ENCODE measurements around the gene MS4A4E.
"Not testable (repeated sequence)": the region's sequence is repeated elsewhere in the genome, so short reads cannot be mapped to it uniquely, and the experiment has no call there.

MS4A4E gene

DNA sequence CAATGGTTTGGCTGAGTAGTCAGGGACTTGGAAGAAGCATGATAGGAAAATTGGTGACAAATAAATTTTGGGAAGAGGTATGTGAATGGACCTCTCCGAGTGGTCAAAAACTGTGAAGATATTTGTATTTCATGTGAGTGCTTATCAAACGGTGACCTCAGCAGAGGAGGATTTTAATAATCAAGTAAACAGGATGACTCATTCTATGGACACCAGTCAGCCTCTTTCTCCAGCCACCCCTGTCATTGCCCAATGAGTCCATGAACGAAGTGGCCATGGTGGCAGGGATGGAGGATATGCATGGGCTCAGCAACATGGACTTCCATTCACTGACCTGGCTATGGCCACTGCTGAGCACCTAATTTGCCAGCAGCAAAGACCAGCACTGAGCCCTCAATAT, 21.2 kb downstream of the MS4A4E start:
- no peak for DNase-seq (ENCODE audit: low read depth in 3 of 3)

DNA sequence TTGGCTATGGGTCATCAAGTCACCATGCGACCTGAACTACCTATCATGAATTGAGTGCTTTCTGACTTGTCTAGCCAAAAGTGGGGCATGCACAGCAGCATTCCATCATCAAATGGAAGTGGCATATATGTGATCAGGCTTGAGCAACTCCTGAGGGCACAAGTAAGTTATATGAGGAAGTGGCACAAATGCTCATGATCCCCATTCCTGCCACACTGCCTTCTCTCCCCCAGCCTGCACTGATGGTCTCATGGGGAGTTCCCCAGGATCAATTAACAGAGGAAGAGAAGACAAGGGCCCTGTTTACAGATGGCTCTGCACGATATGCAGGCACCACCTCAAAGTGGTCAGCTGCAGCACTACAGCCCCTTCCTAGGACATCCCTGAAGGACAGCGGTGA, 21.8 kb downstream of the MS4A4E start:
- no peak for DNase-seq (ENCODE audit: low read depth in 3 of 3)

DNA sequence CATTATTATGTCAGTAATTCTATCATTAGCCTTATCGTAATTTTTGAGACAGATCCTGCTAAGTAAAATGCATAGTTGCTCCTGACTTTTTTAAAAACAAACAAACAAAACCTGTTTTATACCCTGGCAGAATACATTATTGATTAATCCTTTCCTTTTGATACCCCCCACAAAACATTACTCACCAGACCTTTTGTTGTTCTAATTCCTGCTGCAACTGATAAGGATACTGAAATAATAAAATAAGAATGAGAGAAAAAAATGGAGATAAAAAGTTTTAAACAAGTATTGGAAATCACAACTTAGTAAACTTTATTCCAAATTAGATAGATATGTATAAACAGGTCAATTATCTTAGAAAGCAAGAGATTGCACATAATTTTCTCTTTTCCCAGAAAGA, 28.6 kb downstream of the MS4A4E start:
- DNase-seq (ENCODE audit: low read depth in 3 of 3), result no peak

DNA sequence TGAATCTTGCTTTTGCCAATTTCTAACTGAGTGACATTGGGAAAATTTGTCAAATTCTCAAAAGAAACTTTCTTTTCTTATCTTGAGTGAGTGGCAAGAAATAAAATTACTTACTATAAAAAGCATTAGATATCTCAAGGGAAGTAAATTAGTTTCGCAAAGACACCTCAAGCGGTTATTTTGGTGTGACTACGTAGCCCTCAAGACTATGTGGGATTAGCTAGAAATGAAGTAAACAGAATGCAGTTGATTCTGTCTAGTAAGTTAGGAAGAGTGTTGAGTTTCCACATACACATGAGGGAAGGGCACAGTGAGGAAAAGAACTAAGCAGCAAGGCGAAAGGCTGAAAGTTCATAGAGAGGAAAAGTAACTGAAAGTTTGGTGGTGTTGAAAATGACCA, 31.7 kb downstream of the MS4A4E start:
- no peak for DNase-seq (ENCODE audit: low read depth in 3 of 3)

DNA sequence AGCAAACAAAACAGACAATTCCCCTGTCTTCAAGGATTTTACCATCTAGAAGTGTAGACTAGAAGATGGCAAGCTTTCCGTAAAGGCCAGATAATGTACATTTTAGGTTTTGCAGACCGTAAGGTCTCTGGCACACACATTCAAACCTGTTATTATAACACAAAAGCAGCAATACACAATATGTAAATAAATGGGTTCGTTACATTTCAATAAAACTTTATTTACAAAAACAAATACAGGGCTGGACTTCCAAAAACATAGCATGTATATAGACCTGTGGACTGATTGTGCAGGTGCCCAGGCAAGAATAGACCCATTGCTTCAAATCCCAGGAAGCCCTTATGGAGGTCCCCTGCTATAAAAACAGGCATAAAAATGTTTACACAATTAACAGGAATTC, 33.0 kb downstream of the MS4A4E start:
- no peak for DNase-seq (ENCODE audit: low read depth in 3 of 3)

DNA sequence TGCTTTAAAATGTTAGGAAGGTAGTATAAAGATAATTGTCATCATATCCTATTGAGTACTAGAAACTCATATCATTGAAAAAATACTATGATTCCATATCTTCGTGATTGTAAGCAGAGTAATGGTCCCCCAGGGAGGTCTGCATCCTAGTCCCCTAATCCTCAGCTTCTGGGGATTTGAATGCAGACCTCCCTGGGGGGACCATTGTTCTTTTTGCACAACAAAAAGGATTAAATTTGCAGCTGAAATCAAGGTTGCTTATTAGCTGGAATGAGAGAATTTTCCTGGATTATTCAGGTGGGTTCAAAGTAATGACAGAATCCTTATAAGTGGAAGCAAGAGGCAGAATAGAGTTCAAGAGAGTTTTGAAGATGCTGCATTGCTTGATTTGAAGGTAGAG, 34.0 kb downstream of the MS4A4E start:
- DNase-seq (ENCODE audit: low read depth in 3 of 3), result no peak

DNA sequence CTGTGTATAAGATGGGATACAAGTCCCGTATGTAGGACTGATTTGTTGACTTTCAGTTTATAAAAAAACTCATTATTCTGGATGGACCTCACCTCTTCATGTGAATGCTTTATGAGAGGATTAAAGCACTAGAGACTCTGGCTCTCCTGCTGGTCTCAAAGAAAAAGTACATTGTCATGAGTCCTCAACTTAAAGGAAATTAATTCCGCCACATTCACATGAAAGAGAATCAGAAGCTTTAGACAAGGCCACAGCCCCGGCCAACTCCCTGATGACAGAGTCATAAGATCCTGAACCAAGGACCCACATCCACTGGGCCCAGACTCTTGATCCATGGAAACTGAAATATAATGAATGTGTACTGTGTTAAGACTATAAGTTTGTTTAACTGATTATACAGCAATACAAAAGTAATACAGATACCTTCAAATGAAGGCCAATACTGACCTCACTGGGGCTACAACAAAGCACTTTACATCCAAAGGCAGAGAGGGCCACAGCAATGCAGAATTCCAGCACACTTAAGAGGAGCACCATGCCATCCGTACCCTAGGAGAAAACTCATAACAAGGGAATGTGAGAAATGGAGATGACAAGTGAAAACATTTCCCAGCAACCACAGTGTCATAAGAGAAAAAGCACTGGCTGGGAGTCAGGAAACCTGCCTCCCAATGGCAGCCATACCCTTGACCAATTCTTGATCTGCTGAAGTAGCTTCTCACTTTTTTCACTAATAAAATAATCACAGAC, 34.6 kb downstream of the MS4A4E start:
- no peak for DNase-seq (ENCODE audit: low read depth in 3 of 3)

DNA sequence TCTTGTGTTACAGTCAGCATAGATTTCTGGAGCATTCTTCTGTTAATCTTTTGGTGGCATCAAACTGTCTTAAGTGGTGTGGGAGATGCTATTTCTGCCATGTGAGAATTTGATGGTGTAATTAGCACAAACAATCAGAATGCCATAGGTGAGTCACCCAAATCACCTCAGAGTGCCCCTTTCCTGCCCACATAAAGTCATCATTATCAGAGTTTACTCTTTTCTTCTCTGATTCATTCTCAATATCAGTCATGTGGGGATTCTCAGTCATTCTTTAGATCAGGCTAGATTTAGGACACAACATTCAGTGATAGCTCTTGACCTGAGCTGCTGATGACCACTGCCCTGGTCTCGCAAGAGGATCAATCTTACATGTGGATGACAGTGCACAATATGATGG, 36.3 kb downstream of the MS4A4E start:
- no peak for DNase-seq (ENCODE audit: low read depth in 3 of 3)

DNA sequence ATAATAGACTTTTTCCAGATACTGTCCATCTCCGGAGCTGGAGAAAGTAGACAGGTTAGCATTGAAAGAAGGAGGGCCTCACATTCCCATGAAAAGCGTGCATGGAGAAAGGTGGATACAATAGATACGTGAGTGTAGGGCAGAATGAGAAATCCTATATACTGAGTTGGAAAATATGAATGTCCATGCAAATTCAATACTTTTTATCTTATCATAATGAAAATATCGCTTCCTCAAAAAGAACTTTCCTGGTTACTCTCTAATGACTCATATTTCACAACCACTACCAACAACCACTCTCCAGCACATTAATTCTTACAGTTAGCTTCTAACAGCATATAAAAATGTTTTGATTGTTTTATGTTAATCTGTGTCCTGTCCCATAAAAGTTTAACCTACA, 38.0 kb downstream of the MS4A4E start:
- no peak for DNase-seq (ENCODE audit: low read depth in 3 of 3)

DNA sequence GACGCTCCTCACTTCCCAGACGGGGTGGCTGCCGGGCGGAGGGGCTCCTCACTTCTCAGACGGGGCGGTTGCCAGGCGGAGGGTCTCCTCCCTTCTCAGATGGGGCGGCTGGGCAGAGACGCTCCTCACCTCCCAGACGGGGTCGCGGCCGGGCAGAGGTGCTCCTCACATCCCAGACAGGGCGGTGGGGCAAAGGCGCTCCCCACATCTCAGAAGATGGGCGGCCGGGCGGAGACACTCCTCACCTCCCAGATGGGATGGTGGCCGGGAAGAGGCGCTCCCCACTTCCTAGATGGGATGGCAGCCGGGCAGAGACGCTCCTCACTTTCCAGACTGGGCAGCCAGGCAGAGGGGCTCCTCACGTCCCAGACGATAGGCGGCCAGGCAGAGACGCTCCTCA, 41.6 kb downstream of the MS4A4E start:
- not testable (repeated sequence) for DNase-seq (ENCODE audit: low read depth in 3 of 3)

DNA sequence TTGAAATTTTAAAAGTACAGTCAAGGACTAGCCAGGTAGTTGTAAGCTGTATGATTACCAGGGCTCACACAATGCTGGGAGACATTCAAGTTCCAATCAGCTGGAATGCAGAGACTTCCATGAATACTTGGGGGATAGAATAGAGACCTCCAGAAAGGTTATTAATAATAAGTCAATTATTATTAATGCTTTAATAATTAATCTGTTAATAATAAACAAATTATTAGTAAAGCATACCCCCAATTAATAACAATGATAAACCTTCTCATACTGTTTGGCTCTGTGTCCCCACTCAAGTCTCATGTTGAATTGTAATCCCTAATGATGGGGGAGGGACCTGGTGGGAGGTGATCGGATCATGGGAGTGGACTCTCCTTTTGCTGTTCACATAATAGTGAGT, 45.5 kb downstream of the MS4A4E start:
- no peak for DNase-seq (ENCODE audit: low read depth in 3 of 3)

DNA sequence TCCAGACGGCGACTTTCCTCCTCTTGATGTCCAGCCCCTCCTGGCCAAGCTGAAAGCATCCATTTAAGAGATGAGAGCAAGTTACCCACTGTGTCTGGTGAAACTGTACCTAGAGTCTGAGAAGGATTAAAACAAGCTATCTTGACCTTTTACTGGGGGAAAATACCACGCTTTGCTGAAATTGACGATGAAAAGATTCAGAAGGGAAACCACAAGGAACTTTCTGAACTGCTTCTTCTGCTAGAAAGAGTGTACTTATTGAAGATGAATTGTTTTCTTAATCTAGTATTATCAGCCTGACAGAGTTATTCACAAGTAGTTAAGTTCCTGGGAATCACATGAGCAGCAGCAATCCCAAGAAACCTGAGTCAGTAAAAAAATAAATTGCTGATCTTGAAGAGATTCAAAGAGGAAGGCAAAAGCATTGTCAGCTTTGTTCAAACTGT, 47.0 kb downstream of the MS4A4E start:
- no peak for DNase-seq (ENCODE audit: low read depth in 3 of 3)

DNA sequence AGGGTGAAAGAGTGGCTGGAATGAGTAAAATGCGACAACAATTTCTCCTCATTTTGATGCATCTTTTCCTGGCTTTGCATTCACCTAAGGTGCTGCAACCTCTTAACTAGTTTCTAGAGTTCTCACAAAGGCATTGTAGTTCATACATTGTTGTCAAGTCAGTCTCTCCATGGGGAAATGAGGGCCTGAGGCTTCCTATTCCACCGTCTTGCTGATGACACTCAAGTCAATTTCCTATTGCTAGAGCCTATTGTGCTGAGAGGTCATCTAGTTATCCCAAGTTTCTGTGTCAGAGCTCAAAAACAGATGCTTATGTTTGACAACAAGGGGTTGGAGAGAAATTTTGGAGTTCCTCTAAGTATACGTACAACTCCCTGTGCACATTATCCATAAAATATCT, 48.4 kb downstream of the MS4A4E start:
- no peak for DNase-seq (ENCODE audit: low read depth in 3 of 3)

DNA sequence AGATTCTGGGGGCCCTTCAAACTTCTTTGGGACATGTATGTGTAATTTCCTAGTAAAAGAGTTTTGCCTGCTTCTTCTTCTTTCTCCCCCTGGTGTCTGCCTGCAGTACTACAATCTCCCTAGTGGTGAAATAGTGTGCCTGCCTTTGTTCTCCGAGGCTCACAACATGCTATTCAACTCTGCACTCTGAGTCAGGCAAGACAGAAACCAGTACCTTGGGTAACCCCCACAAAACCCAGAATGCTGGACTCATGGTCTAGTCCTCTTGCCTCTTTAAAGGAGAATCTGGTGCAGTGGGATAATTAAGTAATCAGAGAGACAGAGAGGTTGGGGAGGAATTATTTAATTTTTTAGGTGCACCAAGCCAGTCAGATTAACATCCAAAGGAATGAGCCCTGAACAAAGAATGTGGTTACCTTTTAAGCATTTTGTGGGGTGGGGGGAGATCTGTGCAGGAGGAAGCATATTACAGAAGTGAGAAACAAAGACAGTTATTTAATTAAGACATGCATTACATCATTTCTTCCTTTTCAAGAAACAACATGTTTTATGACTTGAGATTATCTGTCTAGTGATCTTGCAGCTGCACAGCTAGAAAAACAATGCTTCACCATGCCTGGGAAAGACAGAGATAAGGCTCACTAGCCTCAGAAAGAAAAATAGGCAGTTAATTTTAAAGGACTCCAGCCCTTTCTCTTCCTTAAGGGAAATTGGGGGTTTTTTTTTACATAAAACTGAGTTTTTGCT, 49.1 kb downstream of the MS4A4E start:
- peak; percentile 3 to 23 (median 10) for DNase-seq (ENCODE audit: low read depth in 3 of 3)

DNA sequence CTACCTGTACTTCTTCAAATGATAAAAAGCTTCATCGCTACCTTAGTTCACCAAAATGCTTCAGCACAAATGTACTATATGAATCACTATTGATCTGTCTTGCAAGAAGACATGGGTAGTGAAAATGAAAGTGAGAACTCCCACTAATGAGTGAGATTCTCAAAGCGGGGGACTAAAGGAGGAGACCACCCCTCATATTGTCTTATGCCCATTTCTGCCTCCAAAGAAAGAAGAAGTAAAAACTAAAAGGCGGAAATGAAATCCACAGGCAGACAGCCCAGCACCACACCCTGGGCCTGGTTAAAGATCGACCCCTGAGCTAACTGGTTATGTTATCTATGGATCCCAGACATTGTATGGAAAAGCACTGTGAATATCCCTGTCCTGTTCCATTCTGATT, 50.4 kb downstream of the MS4A4E start:
- DNase-seq (ENCODE audit: low read depth in 3 of 3), result not testable (repeated sequence)

DNA sequence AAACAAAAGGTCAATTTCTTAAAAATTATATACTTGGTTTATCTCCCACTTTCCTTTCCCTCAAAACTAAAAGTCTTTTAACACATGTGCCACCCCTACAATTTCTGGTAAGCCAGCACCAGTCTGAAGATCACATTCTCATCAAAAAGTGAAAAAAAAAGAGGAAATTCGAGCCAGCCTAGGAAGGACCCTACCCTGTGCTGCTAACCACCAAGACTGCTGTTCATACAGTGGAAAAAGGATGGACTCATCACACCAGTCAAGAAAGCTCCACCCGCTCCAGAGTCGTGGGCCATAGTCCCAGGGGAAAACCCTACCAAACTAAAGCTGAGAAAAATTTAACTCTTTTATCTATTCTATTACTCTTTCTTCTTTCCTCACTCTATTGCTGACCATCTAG, 54.5 kb downstream of the MS4A4E start:
- DNase-seq (ENCODE audit: low read depth in 3 of 3), result not testable (repeated sequence)

DNA sequence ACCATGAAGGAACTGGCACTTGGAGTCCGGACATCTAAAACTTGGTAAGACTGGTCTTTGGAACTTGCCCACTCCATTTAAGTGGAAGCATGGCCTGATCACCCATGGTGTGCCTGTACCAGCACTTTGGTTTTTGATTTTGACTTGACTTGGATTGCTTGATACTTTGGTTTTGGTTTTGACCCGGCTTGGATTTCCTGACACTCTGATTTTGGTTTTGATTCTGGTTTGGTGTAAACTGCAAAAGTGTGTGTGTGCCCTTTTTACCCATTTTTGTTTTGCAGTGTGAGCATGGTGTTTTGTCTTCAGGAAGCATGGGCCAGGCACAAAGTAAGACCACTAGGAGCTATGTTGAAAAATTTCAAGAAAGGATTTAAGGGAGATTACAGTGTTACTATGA, 56.8 kb downstream of the MS4A4E start:
- not testable (repeated sequence) for DNase-seq (ENCODE audit: low read depth in 3 of 3)

DNA sequence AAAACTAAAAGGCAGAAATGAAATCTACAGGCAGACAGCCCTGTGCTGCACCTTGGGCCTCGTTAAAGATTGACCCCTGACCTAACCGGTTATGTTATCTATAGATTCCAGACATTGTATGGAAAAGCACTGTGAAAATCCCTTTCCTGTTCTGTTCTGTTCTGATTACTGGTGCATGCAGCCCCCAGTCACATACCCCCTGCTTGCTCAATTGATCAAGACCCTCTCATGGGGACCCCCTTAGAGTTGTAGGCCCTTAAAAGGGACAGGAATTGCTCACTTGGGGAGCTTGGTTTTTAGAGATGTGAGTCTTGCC, 57.5 kb downstream of the MS4A4E start:
- DNase-seq (ENCODE audit: low read depth in 3 of 3), result not testable (repeated sequence)

DNA sequence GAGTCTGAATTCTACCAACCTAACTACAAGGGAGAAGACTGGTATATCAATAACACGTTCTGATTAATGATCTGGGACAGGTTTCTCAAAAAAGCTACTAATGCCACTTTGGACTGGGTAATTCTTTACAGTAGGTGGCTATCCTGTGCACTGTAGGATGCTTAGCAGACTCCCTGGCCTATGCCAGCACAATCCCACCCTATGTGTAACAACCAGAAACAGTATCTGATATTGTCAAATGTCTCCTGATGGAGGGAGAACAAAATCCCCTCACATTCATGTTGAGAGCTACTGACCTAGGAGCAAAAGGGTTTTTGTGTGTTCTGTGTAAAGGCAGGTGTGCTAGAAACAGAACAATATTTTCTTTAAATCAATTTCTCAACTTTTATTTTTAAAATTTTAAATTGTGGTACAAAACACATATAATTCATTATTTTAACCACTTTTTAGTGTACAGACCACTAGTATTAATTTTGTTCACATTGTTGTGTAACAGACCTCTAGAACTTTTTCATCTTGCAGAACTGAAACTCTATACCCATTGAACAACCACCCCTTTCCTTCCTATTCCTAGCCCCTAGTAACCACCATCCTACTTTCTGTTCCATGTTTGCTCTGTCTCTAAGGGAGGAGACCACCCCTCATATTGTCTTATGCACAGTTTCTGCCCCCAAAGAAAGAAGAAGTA, 58.0 kb downstream of the MS4A4E start:
- DNase-seq (ENCODE audit: low read depth in 3 of 3), result no peak

DNA sequence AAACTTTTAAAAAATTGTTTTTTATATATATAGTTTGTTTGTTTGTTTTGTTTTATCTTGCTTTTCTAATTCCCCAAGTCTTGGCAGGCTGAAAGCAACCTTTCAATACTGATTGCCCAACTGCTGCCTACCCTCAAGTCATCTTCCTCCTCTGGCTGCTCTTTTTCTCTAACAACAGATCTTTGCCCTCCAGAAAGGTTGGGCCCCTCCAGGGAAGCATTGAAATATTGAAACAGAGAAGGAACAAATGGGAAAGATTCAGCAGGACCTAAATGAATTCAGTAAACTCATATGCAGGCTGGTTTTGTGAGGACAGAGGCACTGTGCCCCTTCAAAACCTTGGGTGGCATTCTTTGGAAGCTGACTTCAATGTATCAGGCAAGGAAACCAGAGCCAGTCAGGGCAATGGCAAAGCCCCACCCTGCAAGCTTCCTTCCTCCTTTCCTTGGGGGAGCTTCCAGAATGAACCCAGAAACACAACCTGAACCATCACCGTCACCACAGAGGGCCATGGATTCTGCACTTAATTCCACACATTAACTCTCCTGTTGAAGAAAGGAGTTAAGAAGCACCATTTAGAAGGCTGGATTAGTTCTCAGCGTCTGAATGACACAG, 59.2 kb downstream of the MS4A4E start:
- DNase-seq (ENCODE audit: low read depth in 3 of 3), result no peak

DNA sequence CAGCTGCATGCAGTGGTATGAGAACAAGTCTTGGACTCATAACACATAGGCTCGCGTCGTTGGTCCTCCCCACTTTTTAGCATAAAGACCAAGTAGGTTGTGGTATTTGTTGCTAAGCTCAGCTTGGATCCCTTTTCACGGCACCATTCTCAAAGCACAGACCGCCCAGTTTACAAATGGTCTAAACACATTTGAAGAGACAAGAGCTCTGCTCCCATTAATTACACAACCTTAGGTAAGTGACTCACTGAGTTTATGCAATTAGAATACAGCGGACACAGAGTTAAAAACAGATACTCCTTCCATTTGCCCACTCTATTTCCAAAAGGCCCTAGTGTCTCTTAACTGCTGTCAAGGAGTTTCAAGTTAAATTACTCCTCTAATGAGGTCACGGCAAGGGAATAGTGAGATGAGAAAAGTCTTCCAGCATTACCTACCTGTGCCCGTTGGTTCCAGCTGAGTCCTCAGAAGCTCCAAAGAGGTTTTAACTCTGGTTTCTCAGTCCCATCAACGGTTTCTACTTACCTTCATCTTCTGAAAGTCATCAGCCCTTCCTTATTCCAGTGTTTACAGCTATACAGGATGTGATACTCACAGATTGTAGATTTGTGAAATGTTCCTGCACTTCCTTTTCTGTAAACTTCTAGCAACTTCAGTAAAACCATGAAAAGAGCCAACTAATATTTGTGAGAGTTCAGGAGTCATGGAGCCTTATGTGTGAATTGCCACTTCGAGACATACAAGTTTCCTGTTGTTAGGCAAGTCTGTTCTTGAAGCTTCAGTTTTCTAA, 60.2 kb downstream of the MS4A4E start, which contains the start of gene MS4A6A:
Gene MS4A6A, minus strand, starts transcription at position 543 of the 790 bp plus-strand sequence. CDS start 1,356 bp downstream, outside the sequence.
- DNase-seq (ENCODE audit: low read depth in 3 of 3), result no peak
